K562 (cell line): ENCODE results near the gene EIF2AK3. TPM values are rescaled to one million over a fixed set of nuclear protein-coding genes. Genes with fewer than 3 reads are reported as not detected.
A peak's percentile ranks its signal among the peaks of the same experiment; 100 is the strongest.

Experiments
- CC2D1A ChIP-seq: fragments of 450-650 bp; IDR thresholded peaks from 2 replicates; pipeline ENCODE4 v1.6.1; 2017; ENCODE audit warnings: mild to moderate bottlenecking
- ERF ChIP-seq: fragments of 450-650 bp; formaldehyde crosslinking; IDR thresholded peaks from 2 replicates; pipeline ENCODE4 v1.4.0; 2020; ENCODE audit warnings: mild to moderate bottlenecking, mixed read lengths
- GTF2E2 ChIP-seq: fragments of 200-800 bp; sonication (Bioruptor generic); IDR thresholded peaks from 2 replicates; pipeline ENCODE4 v1.6.1; 2016; ENCODE audit warnings: missing genetic modification characterization, missing compliant biosample characterization
- KLF10 ChIP-seq: fragments of 250-450 bp; sonication (Bioruptor Pico); IDR thresholded peaks from 2 replicates; pipeline ENCODE4 v1.6.1; 2021; ENCODE audit warnings: matching md5 sums
- NFE2L1 ChIP-seq: fragments of 450-650 bp; IDR thresholded peaks from 2 replicates; pipeline ENCODE4 v1.6.1; 2016; ENCODE audit warnings: missing genetic modification characterization, low read depth, mild to moderate bottlenecking, missing compliant biosample characterization, moderate library complexity, borderline replicate concordance
- NFIC ChIP-seq: fragments of 450-650 bp; IDR thresholded peaks from 2 replicates; pipeline ENCODE4 v1.6.1; 2017; ENCODE audit warnings: mild to moderate bottlenecking, inconsistent platforms
- NR2C2 ChIP-seq, 2 experiments: fragments of 200-800 bp in 1 of 2; sonication (Bioruptor generic) in 1 of 2; sonication (generic) in 1 of 2; formaldehyde crosslinking in 1 of 2; IDR thresholded peaks; 2 replicates each; pipeline versions ENCODE4 v1.6.1 to v1.8.0; 2016 to 2022; ENCODE audit warnings: mild to moderate bottlenecking in 1 of 2, missing compliant biosample characterization in 1 of 2, missing genetic modification characterization in 1 of 2, missing genetic modification reagents in 1 of 2
- RNF2 ChIP-seq: sonication (generic); IDR thresholded peaks from 2 replicates; pipeline ENCODE4 v1.6.1; 2016
- SMARCC2 ChIP-seq: fragments of 450-650 bp; IDR thresholded peaks from 2 replicates; pipeline ENCODE4 v1.6.1; 2017; ENCODE audit warnings: antibody characterized with exemption, moderate library complexity, mild to moderate bottlenecking, low read depth
- TAF15 ChIP-seq: fragments of 200-400 bp; formaldehyde crosslinking; IDR thresholded peaks from 2 replicates; pipeline ENCODE4 v1.6.1; 2017; ENCODE audit warnings: mild to moderate bottlenecking, low read depth, low read length, moderate library complexity
- TARDBP ChIP-seq: fragments of 450-650 bp; IDR thresholded peaks from 2 replicates; pipeline ENCODE4 v1.6.1; 2016
- TEAD2 ChIP-seq: fragments of 450-650 bp; IDR thresholded peaks from 2 replicates; pipeline ENCODE4 v1.6.1; 2016; ENCODE audit warnings: missing genetic modification characterization, control low read depth, missing compliant biosample characterization
- ZBTB43 ChIP-seq: sonication (generic); formaldehyde crosslinking; IDR thresholded peaks from 2 replicates; pipeline ENCODE4 v1.8.0; 2023; ENCODE audit warnings: mild to moderate bottlenecking, missing genetic modification reagents
- ZFP30 ChIP-seq: fragments of 250-450 bp; sonication (Bioruptor Pico); IDR thresholded peaks from 2 replicates; pipeline ENCODE4 v1.8.0; 2022; ENCODE audit warnings: moderate library complexity, mild to moderate bottlenecking, inconsistent platforms, borderline replicate concordance
- ZNF277 ChIP-seq: fragments of 250-450 bp; sonication (Bioruptor Pico); IDR thresholded peaks from 2 replicates; pipeline ENCODE4 v1.8.0; 2022; ENCODE audit warnings: inconsistent platforms, mild to moderate bottlenecking, moderate library complexity, borderline replicate concordance
- ZSCAN29 ChIP-seq: fragments of 450-650 bp; IDR thresholded peaks from 2 replicates; pipeline ENCODE4 v1.6.1; 2017
- polyA plus RNA-seq, 8 experiments: library from polyadenylated mRNA; depleted of rRNA in 4 of 8; stranded (reverse) in 5 of 8; unstranded in 3 of 8; fragments of >200 nt; fragmentation: Nextera tagmentation in 2 of 8; fragmentation: Illumina TruSeq in 1 of 8; extraction: Ambion mirVana in 2 of 8; extraction: Trizol in 1 of 8; gene quantifications; 2 replicates each; pipeline versions ENCODE4 v1.2.1 to v1.2.3, GENCODE V29; 2011 to 2014; ENCODE audit warnings: inconsistent platforms in 1 of 8, missing spikeins in 1 of 8
- total RNA-seq, 7 experiments: library from RNA; depleted of rRNA in 6 of 7; stranded (reverse); fragments of >200 nt in 6 of 7; fragmentation: Illumina TruSeq in 2 of 7; extraction: Trizol in 2 of 7; gene quantifications; 2 replicates each; pipeline versions ENCODE4 v1.2.1 to v1.2.3, GENCODE V29; 2011 to 2021; ENCODE audit warnings: low replicate concordance in 1 of 7
- TF ChIP-seq, protein P1 (sequence below): fragments of 450-650 bp; IDR thresholded peaks from 2 replicates; pipeline ENCODE4 v1.6.1; 2016
- TF ChIP-seq, protein P2 (sequence below): fragments of 450-650 bp; formaldehyde crosslinking; IDR thresholded peaks from 2 replicates; pipeline ENCODE4 v1.4.0; 2020; ENCODE audit warnings: mild to moderate bottlenecking, moderate library complexity

The EIF2AK3 gene
- total and polyA plus RNA-seq, 9 of the 15 experiments (the other 6 are each of a cell fraction or from before 2014, with no cell fraction given), result 1.7 to 11.6 (median 7.4) TPM

- TF ChIP-seq, protein P1, sequence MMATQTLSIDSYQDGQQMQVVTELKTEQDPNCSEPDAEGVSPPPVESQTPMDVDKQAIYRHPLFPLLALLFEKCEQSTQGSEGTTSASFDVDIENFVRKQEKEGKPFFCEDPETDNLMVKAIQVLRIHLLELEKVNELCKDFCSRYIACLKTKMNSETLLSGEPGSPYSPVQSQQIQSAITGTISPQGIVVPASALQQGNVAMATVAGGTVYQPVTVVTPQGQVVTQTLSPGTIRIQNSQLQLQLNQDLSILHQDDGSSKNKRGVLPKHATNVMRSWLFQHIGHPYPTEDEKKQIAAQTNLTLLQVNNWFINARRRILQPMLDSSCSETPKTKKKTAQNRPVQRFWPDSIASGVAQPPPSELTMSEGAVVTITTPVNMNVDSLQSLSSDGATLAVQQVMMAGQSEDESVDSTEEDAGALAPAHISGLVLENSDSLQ, result peak; percentile 47; the same call in 1 of the 2 replicates
- TF ChIP-seq NFE2L1 (no peak), ERF (CRISPR knock-in tag) (no peak), ZBTB43 (CRISPR knock-in tag) (no peak), ZFP30 (CRISPR knock-in tag) (no peak), KLF10 (CRISPR knock-in tag) (no peak), GTF2E2 (no peak), ZSCAN29 (no peak), ZNF277 (CRISPR knock-in tag) (no peak), NR2C2 (CRISPR knock-in tag; IDR thresholded peaks at IDR 0.05) (no peak), NR2C2 (tag; IDR thresholded peaks at IDR 0.05) (no peak), NFIC (peak; percentile 24; the same call in 1 of the 2 replicates), TAF15 (no peak), TARDBP (no peak), TEAD2 (tag) (no peak), CC2D1A (peak; percentile 70), SMARCC2 (peak; percentile 17; the same call in 1 of the 2 replicates), RNF2 (no peak)
- TF ChIP-seq, protein P2, sequence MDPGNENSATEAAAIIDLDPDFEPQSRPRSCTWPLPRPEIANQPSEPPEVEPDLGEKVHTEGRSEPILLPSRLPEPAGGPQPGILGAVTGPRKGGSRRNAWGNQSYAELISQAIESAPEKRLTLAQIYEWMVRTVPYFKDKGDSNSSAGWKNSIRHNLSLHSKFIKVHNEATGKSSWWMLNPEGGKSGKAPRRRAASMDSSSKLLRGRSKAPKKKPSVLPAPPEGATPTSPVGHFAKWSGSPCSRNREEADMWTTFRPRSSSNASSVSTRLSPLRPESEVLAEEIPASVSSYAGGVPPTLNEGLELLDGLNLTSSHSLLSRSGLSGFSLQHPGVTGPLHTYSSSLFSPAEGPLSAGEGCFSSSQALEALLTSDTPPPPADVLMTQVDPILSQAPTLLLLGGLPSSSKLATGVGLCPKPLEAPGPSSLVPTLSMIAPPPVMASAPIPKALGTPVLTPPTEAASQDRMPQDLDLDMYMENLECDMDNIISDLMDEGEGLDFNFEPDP (CRISPR knock-in tag), result no peak
Observed at GRCh38 chr2:88673363-88673762, 46.1 kb upstream of the EIF2AK3 start (continued).
